Measurements from ENCODE around the gene SHISA2. TPM values are rescaled to one million over a fixed set of nuclear protein-coding genes. Genes with fewer than 3 reads are reported as not detected.
A peak's percentile ranks its signal among the peaks of the same experiment; 100 is the strongest.

SHISA2 gene
- total and polyA plus RNA-seq, 2 experiments from 2014 or later, result 0.32 to 0.43 TPM

GRCh38 chr13:26053418-26053980, 1.7 kb upstream of the SHISA2 start:
- no peak overlapping the region for H3K9ac ChIP-seq
- H3K4me3 ChIP-seq, result no peak overlapping the region
- peaks cover 65% of the 10 kb centered on the region for H3K27me3 ChIP-seq (replicated peaks; ENCODE audit: insufficient read depth)
- no peak overlapping the region for H3K27ac ChIP-seq
- in situ Hi-C loops (cut with MboI), result no loop called here
- WGBS, 2 experiments (ENCODE audit: low coverage in 1 of 2, low lambda C conversion rate in 2 of 2, missing lambda C conversion rate in 2 of 2), result 57 to 60% methylated on average over 6 of the region's 6 CpGs
- no peak overlapping the region for H3K4me2 ChIP-seq (ENCODE audit: unreplicated experiment)
- H4K20me1 ChIP-seq (ENCODE audit: insufficient read depth), result no peaks in the 10 kb centered on the region
- H2AFZ ChIP-seq, result no peak overlapping the region
- H3K9me3 ChIP-seq (ENCODE audit: low read depth), result no peaks in the 10 kb centered on the region
- TF ChIP-seq EZH2phosphoT487 (IDR thresholded peaks at IDR 0.05; ENCODE audit: insufficient read depth, low read depth), result no peak
- no peak for TF ChIP-seq EZH2 (IDR thresholded peaks at IDR 0.05; ENCODE audit: insufficient read depth, poor library complexity, severe bottlenecking)
- no peaks in the 10 kb centered on the region for H3K79me2 ChIP-seq (ENCODE audit: insufficient read depth)
- DNase-seq, result no peak
- H3K36me3 ChIP-seq (ENCODE audit: low read depth), result no peaks in the 10 kb centered on the region
- H3K9me2 ChIP-seq (ENCODE audit: insufficient read depth), result no peaks in the 10 kb centered on the region
- H3F3A ChIP-seq (ENCODE audit: insufficient read depth), result no peaks in the 10 kb centered on the region
- no peaks in the 10 kb centered on the region for H3K4me1 ChIP-seq (ENCODE audit: insufficient read depth)

- DNase-seq, result no peak
- Histone ChIP-seq H3K9ac (no peak overlapping the region), H3K79me2 (ENCODE audit: insufficient read depth) (no peaks in the 10 kb centered on the region), H4K20me1 (ENCODE audit: insufficient read depth) (no peaks in the 10 kb centered on the region), H3K4me3 (peak overlapping the region; percentile 59; the same call in 1 of the 2 replicates), H3K27me3 (replicated peaks; ENCODE audit: insufficient read depth) (peaks cover 77% of the 10 kb centered on the region), H3K9me2 (ENCODE audit: insufficient read depth) (no peaks in the 10 kb centered on the region), H3K9me3 (ENCODE audit: low read depth) (no peaks in the 10 kb centered on the region), H3K4me1 (ENCODE audit: insufficient read depth) (no peaks in the 10 kb centered on the region), H3K36me3 (ENCODE audit: low read depth) (no peaks in the 10 kb centered on the region), H3K4me2 (ENCODE audit: unreplicated experiment) (peak overlapping the region; percentile 75), H2AFZ (peak overlapping the region; percentile 45; the same call in 1 of the 2 replicates), H3K27ac (no peak overlapping the region), H3F3A (ENCODE audit: insufficient read depth) (no peaks in the 10 kb centered on the region)
- WGBS, 2 experiments (ENCODE audit: low coverage in 1 of 2, low lambda C conversion rate in 2 of 2, missing lambda C conversion rate in 2 of 2), result 47 to 48% methylated on average over 10 of the region's 10 CpGs
- TF ChIP-seq EZH2 (IDR thresholded peaks at IDR 0.05; ENCODE audit: insufficient read depth, poor library complexity, severe bottlenecking) (no peak), EZH2phosphoT487 (IDR thresholded peaks at IDR 0.05; ENCODE audit: insufficient read depth, low read depth) (no peak)
- in situ Hi-C loops (cut with MboI), result no loop called here
Measured at GRCh38 chr13:26052337-26052736, 521 bp upstream of the SHISA2 start.

- Histone ChIP-seq H3K9ac (no peak overlapping the region), H3K4me2 (ENCODE audit: unreplicated experiment) (peak overlapping the region; percentile 75), H3K27ac (no peak overlapping the region)
Measured at GRCh38 chr13:26051231-26051656, 572 bp downstream of the SHISA2 start.

GRCh38 chr13:26050568-26051230, 1.1 kb downstream of the SHISA2 start:
- TF ChIP-seq EZH2 (IDR thresholded peaks at IDR 0.05; ENCODE audit: insufficient read depth, poor library complexity, severe bottlenecking) (no peak), EZH2phosphoT487 (IDR thresholded peaks at IDR 0.05; ENCODE audit: insufficient read depth, low read depth) (no peak)
- no peaks in the 10 kb centered on the region for H3K9me2 ChIP-seq (ENCODE audit: insufficient read depth)
- H3K9ac ChIP-seq, result no peak overlapping the region
- H3K79me2 ChIP-seq (ENCODE audit: insufficient read depth), result no peaks in the 10 kb centered on the region
- no peaks in the 10 kb centered on the region for H4K20me1 ChIP-seq (ENCODE audit: insufficient read depth)
- H2AFZ ChIP-seq, result 0 out of 2 replicates have a peak overlapping the region, but pooled peaks have one; percentile 45
- peaks cover 69% of the 10 kb centered on the region for H3K27me3 ChIP-seq (replicated peaks; ENCODE audit: insufficient read depth)
- H3K9me3 ChIP-seq (ENCODE audit: low read depth), result no peaks in the 10 kb centered on the region
- no peaks in the 10 kb centered on the region for H3K4me1 ChIP-seq (ENCODE audit: insufficient read depth)
- H3K4me2 ChIP-seq (ENCODE audit: unreplicated experiment), result no peak overlapping the region
- DNase-seq, result peak; percentile 31
- H3K27ac ChIP-seq, result no peak overlapping the region
- H3K36me3 ChIP-seq (ENCODE audit: low read depth), result no peaks in the 10 kb centered on the region
- 4 to 6% methylated on average over 74 to 81 of the region's 82 CpGs for WGBS, 2 experiments (ENCODE audit: low coverage in 1 of 2, low lambda C conversion rate in 2 of 2, missing lambda C conversion rate in 2 of 2)
- H3F3A ChIP-seq (ENCODE audit: insufficient read depth), result no peaks in the 10 kb centered on the region
- H3K4me3 ChIP-seq, result no peak overlapping the region
- in situ Hi-C loops (cut with MboI), result no loop called here

More at GRCh38 chr13:26051231-26051656, 572 bp downstream of the SHISA2 start:
- WGBS, 2 experiments (ENCODE audit: low coverage in 1 of 2, low lambda C conversion rate in 2 of 2, missing lambda C conversion rate in 2 of 2), result 1 to 2% methylated on average over 22 to 36 of the region's 45 CpGs
- Histone ChIP-seq H2AFZ (peak overlapping the region; percentile 45; the same call in 1 of the 2 replicates), H3K9me2 (ENCODE audit: insufficient read depth) (no peaks in the 10 kb centered on the region), H3K9me3 (ENCODE audit: low read depth) (no peaks in the 10 kb centered on the region), H3K27me3 (replicated peaks; ENCODE audit: insufficient read depth) (peaks cover 74% of the 10 kb centered on the region), H3F3A (ENCODE audit: insufficient read depth) (no peaks in the 10 kb centered on the region), H3K36me3 (ENCODE audit: low read depth) (no peaks in the 10 kb centered on the region), H4K20me1 (ENCODE audit: insufficient read depth) (no peaks in the 10 kb centered on the region), H3K4me3 (peak overlapping the region; percentile 59), H3K4me1 (ENCODE audit: insufficient read depth) (no peaks in the 10 kb centered on the region), H3K79me2 (ENCODE audit: insufficient read depth) (no peaks in the 10 kb centered on the region)
- peak; percentile 22 for DNase-seq
- in situ Hi-C loops (cut with MboI), result no loop called here
- TF ChIP-seq EZH2phosphoT487 (IDR thresholded peaks at IDR 0.05; ENCODE audit: insufficient read depth, low read depth), result no peak
- no peak for TF ChIP-seq EZH2 (IDR thresholded peaks at IDR 0.05; ENCODE audit: insufficient read depth, poor library complexity, severe bottlenecking)
